HG03108 (cell line): ENCODE data around the gene FKBP1C.

Experiments
- ATAC-seq: cut with Tn5 transposase; IDR thresholded peaks from one replicate; pipeline ENCODE4 v1.9.1; 2021; ENCODE audit warnings: moderate library complexity; ENCODE audit not compliant: unreplicated experiment

The FKBP1C gene

GRCh38 chr6:63259153-63259552 lies 47.9 kb downstream of the FKBP1C start:
- ATAC-seq: no peak

DNA sequence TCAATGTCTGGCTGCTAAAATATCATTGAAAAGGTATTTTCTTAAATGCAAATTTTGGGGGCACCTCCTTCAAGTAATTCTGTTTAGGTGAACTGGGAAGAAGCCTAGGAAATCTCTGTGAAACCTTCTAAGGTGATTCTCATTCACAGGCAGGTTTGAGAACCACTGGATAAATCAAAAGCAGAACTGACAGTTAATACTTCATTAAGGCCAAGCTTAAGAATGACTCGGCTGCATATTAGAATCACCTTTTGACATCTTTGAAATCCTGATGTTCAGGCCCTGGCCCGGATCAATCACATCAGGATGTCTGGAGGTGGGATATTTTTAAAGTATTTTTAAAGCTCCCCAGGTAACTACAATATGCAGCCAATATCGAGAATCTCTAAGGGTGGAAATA lies 50.6 kb downstream of the FKBP1C start:
- no peak for ATAC-seq
